ENCODE measurements around the gene DNAI2.

Gene DNAI2, protein sequence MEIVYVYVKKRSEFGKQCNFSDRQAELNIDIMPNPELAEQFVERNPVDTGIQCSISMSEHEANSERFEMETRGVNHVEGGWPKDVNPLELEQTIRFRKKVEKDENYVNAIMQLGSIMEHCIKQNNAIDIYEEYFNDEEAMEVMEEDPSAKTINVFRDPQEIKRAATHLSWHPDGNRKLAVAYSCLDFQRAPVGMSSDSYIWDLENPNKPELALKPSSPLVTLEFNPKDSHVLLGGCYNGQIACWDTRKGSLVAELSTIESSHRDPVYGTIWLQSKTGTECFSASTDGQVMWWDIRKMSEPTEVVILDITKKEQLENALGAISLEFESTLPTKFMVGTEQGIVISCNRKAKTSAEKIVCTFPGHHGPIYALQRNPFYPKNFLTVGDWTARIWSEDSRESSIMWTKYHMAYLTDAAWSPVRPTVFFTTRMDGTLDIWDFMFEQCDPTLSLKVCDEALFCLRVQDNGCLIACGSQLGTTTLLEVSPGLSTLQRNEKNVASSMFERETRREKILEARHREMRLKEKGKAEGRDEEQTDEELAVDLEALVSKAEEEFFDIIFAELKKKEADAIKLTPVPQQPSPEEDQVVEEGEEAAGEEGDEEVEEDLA

GRCh38 chr17:74274060-74274708, at the start of gene DNAI2:
Gene DNAI2 (plus strand): TSS chr17:74274234. CDS start chr17:74281818, 7,584 bp downstream.
- no peaks in the 10 kb centered on the region for H3K79me2 ChIP-seq (ENCODE audit: insufficient read depth, low read length)
- no peaks in the 10 kb centered on the region for H3K4me1 ChIP-seq (ENCODE audit: insufficient read depth, low read length, poor library complexity, severe bottlenecking)
- no peak within 1 kb of the TSS for H3K9ac ChIP-seq (ENCODE audit: low read depth, low read length, poor library complexity, severe bottlenecking)
- H3F3A ChIP-seq (ENCODE audit: low read depth), result no peaks in the 10 kb centered on the region
- H4K20me1 ChIP-seq (ENCODE audit: insufficient read depth, low read length, poor library complexity, severe bottlenecking), result no peaks in the 10 kb centered on the region
- no peak within 1 kb of the TSS for H2AFZ ChIP-seq (ENCODE audit: low read length)
- H3K9me2 ChIP-seq (replicated peaks; ENCODE audit: low read depth, low read length), result no peaks in the 10 kb centered on the region
- no peak within 1 kb of the TSS for H3K4me3 ChIP-seq (ENCODE audit: low read length, poor library complexity, severe bottlenecking)
- peaks cover 41% of the 10 kb centered on the region for H3K27me3 ChIP-seq (ENCODE audit: insufficient read depth, low read length, poor library complexity, severe bottlenecking)
- H3K36me3 ChIP-seq (ENCODE audit: insufficient read depth, low read length), result no peaks in the 10 kb centered on the region
- TF ChIP-seq, protein P1, sequence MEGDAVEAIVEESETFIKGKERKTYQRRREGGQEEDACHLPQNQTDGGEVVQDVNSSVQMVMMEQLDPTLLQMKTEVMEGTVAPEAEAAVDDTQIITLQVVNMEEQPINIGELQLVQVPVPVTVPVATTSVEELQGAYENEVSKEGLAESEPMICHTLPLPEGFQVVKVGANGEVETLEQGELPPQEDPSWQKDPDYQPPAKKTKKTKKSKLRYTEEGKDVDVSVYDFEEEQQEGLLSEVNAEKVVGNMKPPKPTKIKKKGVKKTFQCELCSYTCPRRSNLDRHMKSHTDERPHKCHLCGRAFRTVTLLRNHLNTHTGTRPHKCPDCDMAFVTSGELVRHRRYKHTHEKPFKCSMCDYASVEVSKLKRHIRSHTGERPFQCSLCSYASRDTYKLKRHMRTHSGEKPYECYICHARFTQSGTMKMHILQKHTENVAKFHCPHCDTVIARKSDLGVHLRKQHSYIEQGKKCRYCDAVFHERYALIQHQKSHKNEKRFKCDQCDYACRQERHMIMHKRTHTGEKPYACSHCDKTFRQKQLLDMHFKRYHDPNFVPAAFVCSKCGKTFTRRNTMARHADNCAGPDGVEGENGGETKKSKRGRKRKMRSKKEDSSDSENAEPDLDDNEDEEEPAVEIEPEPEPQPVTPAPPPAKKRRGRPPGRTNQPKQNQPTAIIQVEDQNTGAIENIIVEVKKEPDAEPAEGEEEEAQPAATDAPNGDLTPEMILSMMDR (conservative IDR thresholded peaks at IDR 0.05; ENCODE audit: low read length), result no peak
- no peaks in the 10 kb centered on the region for H3K9me3 ChIP-seq (ENCODE audit: insufficient read depth, low read depth, low read length)
- no peak within 1 kb of the TSS for H3K4me2 ChIP-seq (ENCODE audit: low read depth, low read length, poor library complexity, severe bottlenecking)

DNA sequence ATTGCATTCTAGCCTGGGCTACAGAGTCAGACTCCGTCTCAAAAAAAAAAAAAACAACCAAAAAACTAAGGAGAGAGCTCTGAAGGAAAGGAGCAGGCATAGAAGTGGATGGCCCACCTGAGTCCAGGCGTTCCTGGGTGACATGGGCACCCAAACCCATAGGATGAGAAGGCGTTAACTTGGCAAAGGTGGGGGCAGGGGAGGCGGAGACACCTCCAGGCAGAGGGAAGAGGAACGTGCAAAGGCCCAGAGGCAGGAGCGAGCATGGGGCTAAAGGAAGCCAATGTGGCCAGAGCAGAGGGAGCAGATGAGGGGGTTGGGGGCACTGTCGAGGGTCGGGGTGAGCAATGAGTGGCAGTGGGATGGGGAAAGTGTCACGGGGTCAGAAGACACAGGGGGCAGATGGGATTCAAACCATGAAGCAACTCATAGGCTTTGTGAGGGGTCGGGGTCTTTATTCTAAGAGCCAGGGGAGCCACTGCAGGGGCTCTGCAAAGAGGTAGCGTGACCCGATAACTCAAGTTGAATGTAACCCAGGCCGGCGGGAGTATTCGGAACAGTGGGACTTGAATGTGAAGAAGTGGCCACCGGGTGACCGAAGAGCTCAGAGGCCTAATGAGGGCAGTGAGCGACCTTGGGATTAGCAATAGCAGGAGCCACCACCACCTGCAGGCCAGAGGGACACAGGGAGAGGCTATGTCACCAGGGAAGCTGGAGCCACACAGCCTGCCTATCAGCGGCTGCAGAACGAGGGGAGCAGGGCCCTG, 48.9 kb upstream of the DNAI2 start:
- Histone ChIP-seq H3K4me2 (ENCODE audit: low read depth, low read length, poor library complexity, severe bottlenecking) (no peak overlapping the region), H2AFZ (ENCODE audit: low read length) (no peak overlapping the region), H3K27me3 (ENCODE audit: insufficient read depth, low read length, poor library complexity, severe bottlenecking) (no peaks in the 10 kb centered on the region), H3K36me3 (ENCODE audit: insufficient read depth, low read length) (no peaks in the 10 kb centered on the region), H3K4me1 (ENCODE audit: insufficient read depth, low read length, poor library complexity, severe bottlenecking) (no peaks in the 10 kb centered on the region), H3F3A (ENCODE audit: low read depth) (no peaks in the 10 kb centered on the region), H3K9me3 (ENCODE audit: insufficient read depth, low read depth, low read length) (no peaks in the 10 kb centered on the region), H3K9me2 (replicated peaks; ENCODE audit: low read depth, low read length) (no peaks in the 10 kb centered on the region), H3K4me3 (ENCODE audit: low read length, poor library complexity, severe bottlenecking) (no peak overlapping the region), H3K79me2 (ENCODE audit: insufficient read depth, low read length) (no peaks in the 10 kb centered on the region), H4K20me1 (ENCODE audit: insufficient read depth, low read length, poor library complexity, severe bottlenecking) (no peaks in the 10 kb centered on the region), H3K9ac (ENCODE audit: low read depth, low read length, poor library complexity, severe bottlenecking) (no peak overlapping the region)
- TF ChIP-seq EZH2phosphoT487 (IDR thresholded peaks at IDR 0.05; ENCODE audit: borderline replicate concordance), result no peak
- TF ChIP-seq, protein P1 (conservative IDR thresholded peaks at IDR 0.05; ENCODE audit: low read length), result no peak

DNA sequence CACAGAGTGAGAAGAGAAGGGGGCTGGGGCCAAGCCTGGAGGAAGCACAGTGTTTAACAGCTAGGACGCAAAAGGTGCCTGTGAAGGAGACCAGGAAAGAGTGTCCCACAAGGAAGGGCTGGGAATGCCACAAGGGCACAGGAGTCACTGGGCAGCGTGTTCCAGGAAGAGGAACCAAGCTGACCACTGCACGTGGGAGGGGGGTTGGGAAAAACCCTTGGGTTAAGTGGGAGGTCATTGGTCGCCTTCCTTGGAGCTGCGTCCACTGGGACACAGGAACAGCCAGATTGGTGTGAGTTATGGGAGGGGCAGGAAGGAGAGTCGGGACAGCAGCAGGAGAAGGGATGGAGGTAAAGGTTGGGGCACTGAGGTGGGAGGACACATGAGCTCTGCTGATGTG, 47.8 kb upstream of the DNAI2 start:
- TF ChIP-seq, protein P1 (conservative IDR thresholded peaks at IDR 0.05; ENCODE audit: low read length), result no peak
- TF ChIP-seq EZH2phosphoT487 (IDR thresholded peaks at IDR 0.05; ENCODE audit: borderline replicate concordance), result no peak
- no peak overlapping the region for H2AFZ ChIP-seq (ENCODE audit: low read length)
- H3K4me1 ChIP-seq (ENCODE audit: insufficient read depth, low read length, poor library complexity, severe bottlenecking), result no peaks in the 10 kb centered on the region
- H3F3A ChIP-seq (ENCODE audit: low read depth), result no peaks in the 10 kb centered on the region
- no peaks in the 10 kb centered on the region for H3K9me2 ChIP-seq (replicated peaks; ENCODE audit: low read depth, low read length)
- H3K4me3 ChIP-seq (ENCODE audit: low read length, poor library complexity, severe bottlenecking), result no peak overlapping the region
- H4K20me1 ChIP-seq (ENCODE audit: insufficient read depth, low read length, poor library complexity, severe bottlenecking), result no peaks in the 10 kb centered on the region
- no peaks in the 10 kb centered on the region for H3K79me2 ChIP-seq (ENCODE audit: insufficient read depth, low read length)
- H3K4me2 ChIP-seq (ENCODE audit: low read depth, low read length, poor library complexity, severe bottlenecking), result no peak overlapping the region
- no peak overlapping the region for H3K9ac ChIP-seq (ENCODE audit: low read depth, low read length, poor library complexity, severe bottlenecking)
- no peaks in the 10 kb centered on the region for H3K36me3 ChIP-seq (ENCODE audit: insufficient read depth, low read length)
- H3K27me3 ChIP-seq (ENCODE audit: insufficient read depth, low read length, poor library complexity, severe bottlenecking), result no peaks in the 10 kb centered on the region
- no peaks in the 10 kb centered on the region for H3K9me3 ChIP-seq (ENCODE audit: insufficient read depth, low read depth, low read length)

All from Loucy (cell line).